HG02852 (cell line): ENCODE results near the gene HDAC6.
"Not testable (repeated sequence)": the region's sequence is repeated elsewhere in the genome, so short reads cannot be mapped to it uniquely, and the experiment has no call there.

Experiments
- ATAC-seq: cut with Tn5 transposase; IDR thresholded peaks from one replicate; pipeline ENCODE4 v1.9.1; 2021; ENCODE audit warnings: mild to moderate bottlenecking, moderate library complexity; ENCODE audit not compliant: unreplicated experiment

The HDAC6 gene

DNA sequence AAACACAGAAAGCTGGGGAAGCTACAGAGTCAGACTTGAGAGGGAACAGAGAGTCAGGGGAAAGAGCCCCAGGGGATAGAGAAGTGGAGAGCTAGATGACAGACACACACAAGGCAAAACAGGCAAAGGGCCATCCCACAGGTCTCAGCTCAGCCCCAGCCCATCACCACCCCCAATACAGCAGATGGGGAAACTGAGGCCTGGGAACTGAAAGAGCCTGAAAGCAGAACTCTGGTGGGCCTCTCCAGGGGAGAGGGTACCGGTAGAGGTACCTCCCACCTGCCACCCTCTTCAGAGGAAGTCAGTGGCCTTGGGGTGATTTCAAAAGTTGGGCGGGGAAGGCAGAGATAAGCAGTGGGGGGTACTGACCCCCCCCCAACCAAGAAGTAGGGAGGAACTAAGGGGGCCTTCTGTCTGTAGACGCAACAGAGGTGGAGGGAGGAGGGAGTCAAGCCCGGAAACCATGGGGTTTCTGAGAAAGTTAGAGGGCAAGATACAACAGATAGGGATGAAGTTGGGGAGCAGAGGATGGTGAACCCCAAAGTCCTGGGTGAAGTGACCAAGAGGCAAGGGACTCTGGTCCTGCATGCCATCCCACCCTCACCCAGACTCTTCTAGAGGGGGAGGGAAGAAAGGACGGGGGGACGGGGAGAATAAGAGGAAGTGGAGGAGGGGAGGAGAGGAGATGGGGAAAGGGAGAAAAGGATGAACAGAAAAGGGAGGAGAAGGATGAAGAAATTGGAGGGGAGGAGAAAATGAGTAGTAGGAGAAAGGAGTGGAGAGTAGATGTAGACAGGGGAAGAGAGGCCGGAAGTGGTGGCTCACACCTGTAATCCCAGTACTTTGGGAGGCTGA is 12.3 kb upstream of the HDAC6 start:
- no peak for ATAC-seq

DNA sequence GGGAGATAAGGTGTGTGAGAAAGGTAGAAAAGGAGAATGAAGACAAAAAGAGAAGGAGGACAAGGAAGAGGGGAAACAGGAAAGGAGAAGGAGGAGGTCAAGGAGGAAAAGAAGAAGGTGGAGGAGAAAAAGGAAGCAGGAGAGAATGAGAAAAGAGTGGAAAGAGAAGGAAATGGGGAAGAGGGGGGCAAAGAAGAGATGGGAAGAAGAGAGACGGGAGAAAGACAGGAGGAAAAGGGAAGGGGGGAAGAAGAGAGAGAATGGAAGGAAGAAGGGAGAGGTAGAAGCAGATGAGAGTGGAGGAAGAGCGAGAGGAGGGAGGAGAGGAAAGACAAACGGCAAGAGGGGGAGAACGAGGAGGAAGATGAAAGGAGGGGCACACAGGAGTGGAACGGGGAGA is 11.4 kb upstream of the HDAC6 start:
- ATAC-seq = no peak

DNA sequence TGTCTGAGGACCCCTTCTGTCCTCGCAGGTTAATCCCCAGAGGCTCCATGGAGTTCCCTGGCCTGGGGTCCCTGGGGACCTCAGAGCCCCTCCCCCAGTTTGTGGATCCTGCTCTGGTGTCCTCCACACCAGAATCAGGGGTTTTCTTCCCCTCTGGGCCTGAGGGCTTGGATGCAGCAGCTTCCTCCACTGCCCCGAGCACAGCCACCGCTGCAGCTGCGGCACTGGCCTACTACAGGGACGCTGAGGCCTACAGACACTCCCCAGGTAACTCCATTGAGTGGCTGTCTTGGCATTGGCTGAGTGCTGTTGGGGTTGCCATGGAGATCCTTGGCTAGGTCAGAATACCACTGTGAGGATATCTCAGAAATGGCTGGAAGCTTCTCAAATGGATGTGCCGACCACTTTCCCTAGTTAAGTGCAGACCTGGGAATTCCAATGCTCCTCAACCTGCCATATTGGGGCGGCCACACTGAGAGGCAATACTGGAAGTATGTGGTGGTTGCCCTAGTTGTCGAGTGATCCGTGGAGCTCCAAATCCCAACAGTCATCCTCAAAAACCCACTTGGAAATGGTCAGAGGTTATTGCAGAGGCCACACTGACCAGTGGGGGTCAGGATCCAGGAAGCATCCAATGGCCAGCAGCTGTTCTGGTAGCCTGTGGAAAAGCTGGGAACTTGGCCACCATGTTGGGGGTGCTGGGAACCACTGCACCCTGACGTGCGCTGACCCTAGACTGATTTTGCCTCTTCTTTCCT is 10.6 kb upstream of the HDAC6 start:
- ATAC-seq = no peak

DNA sequence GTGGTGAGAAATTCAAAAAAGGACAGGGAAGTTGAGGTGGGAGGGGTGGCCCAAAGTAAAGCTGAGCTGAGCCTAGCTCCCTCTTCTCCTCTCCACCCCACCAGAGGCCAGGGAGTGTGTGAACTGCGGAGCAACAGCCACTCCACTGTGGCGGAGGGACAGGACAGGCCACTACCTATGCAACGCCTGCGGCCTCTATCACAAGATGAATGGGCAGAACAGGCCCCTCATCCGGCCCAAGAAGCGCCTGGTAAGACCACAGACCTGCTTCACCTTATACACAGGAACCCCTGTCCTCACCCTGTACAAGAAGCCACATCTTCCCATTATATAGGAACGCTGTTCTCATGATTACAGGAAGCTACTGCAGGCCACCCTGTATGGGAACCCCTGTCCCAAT is 9.6 kb upstream of the HDAC6 start:
- no peak for ATAC-seq

DNA sequence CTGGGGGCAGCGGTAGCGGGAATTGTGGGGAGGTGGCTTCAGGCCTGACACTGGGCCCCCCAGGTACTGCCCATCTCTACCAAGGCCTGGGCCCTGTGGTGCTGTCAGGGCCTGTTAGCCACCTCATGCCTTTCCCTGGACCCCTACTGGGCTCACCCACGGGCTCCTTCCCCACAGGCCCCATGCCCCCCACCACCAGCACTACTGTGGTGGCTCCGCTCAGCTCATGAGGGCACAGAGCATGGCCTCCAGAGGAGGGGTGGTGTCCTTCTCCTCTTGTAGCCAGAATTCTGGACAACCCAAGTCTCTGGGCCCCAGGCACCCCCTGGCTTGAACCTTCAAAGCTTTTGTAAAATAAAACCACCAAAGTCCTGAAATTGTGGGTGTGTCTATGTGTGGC is 7.9 kb upstream of the HDAC6 start:
- no peak for ATAC-seq

DNA sequence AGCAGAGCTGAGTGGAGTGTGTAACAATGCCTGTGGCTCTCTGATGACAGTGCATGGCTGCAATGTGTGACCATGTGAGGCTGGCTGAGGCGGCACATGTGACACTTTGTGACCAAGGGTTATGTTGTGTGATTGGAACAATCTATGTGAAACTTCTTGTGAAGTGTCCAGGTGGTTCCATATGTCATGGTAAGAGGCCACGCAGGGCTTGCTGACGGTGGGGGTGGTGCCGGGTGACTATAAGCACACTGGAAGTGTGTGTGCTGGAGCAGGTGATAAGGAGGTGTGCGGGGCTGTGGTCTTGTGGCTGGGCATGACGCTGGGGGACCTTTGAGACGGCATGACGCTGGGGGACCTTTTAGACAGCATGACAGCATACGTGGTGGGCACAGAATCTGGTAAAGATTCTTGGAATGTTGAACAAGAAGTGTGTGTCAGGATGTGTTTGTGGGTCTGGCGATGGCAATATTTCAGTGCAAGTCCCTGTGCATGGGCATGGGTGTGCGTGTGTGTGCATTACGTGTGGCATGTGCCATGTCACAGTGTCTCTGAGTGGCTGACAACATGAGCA is 7.4 kb upstream of the HDAC6 start:
- no peak for ATAC-seq

DNA sequence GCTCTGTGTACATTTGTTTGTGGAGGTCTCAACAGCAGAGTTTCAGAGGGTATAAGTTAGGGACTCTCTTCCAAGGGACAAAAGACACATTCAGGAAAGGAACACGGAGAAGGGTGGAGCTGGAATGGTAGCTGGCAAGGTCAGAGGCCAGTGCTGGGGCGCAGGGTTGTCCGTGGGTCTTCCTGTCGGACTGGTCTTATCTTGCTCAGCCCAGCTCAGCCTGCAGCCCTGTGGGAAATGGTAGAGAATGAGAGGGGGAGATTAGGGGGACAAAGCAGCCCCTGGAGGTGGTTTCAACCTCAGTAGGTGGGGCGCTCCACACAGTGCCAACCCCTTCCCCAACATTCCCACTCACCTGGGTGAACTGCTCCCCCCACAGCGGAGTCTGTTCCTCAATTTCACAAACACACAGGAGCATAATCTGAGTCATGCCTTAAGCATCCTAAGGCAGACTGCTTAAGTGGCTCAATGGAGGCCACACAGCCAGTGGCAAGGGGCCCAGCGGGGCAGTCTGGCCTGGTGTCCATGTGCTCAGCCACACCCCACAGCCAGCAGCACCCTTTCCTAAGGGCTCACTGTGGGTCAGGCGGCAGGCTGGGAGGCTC is 6.9 kb upstream of the HDAC6 start:
- no peak for ATAC-seq

DNA sequence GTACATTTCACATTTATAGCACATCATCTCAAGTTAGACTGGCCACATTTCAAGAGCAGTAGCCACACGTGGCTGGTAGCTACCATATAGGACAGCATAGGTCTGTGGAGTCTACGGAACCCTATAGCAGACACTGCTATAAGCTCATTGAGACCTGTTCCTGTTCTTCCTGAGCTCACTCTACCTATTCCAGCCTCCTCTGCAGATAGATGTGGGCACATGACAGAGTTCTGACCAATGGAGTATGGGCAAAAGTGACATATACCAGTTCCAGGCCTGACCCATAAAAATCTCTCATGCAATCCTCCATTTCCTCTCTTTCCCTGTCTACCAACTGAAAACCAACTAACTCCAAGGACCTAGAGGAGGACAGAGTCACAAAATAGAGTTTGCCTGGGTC is 3.5 kb upstream of the HDAC6 start:
- no peak for ATAC-seq

DNA sequence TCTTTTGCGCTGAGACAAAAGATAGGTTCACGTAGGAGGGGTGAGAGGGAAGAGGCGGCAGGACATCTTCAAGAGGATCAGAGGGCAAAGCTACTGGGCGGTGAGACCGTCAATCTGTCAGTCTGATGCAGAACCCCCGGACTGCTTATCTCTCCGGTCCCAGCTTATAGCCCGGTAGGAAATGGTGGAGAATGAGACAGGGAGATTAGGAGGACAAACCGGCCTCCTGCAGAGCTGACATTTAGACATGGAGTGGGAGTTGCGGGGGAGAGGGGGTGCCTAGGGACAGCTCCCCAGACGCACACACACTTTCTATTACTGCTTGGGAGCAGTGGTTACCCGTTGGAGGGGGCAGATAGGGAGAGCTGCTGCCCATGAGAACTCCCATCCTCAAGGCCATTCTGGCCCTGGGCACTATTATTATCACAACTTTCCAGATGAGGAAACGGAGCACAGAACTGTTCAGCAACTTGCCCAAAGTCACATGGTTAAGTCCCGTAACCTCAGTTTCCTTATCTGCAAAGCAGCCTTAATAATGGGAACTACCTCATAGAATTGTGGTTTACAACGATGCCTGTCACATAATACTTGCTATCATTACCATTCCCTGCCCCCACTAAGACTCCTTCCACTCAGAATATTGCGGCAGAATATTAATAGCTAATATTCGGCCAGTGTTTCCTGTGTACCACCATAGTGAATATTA is 1.1 kb upstream of the HDAC6 start:
- no peak for ATAC-seq

DNA sequence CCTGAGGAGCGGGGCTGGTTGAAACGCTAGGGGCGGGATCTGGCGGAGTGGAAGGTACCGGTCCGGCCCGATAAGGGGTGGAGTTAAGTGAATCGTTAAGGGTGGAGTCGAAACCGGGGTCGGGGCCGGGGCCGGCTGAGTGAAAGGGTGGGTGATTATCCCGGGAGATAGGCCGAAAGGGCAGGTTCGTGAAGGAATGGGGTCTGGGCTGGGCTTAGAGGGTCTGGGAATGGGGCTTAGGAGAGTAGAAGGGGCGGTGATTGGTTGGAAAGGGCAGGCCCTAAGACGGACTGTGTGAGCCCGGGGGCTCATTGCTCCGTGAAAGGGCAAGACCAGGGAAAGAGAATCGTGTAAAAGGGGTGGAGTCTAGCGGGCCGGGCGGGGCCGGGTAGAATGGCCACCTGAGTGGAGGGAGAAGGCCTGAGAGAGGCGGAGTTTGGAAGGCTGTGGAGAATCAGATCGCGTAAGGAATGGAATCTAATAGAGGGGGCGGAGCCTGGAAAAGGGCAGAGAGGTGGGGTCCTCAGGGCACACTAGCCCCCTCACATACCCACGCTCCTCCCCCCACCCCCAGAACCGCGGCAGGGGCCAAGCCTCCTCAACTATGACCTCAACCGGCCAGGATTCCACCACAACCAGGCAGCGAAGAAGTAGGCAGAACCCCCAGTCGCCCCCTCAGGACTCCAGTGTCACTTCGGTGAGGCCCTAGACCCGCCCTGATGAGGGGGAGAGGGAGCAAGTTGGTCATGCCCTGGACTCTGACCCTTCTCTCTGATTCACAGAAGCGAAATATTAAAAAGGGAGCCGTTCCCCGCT is 430 bp downstream of the HDAC6 start:
- peak; percentile 41 for ATAC-seq

DNA sequence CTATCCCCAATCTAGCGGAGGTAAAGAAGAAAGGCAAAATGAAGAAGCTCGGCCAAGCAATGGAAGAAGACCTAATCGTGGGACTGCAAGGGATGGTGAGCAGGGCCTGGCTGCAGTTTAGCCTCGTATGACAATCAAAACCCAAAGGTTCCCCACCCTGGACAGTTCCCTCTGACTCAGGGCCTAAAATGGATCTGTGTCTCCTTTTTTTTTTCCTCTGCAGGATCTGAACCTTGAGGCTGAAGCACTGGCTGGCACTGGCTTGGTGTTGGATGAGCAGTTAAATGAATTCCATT is 986 bp downstream of the HDAC6 start:
- no peak for ATAC-seq

DNA sequence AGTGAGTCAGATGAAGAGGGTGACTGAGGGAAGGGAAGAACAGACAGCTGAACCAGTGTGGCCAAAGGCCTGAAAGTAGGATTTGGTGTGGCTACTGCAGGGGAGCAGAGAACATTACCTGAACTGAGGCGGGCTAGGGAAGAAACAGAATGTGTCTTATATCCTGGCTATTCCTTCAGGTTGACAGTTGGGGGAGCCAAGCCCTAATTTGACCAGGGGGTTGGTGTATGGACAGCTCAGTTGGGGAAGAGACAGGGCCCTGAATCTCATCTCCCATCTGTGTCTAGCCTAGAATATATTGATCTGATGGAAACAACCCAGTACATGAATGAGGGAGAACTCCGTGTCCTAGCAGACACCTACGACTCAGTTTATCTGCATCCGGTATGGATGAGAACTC is 4.2 kb downstream of the HDAC6 start:
- ATAC-seq = no peak

DNA sequence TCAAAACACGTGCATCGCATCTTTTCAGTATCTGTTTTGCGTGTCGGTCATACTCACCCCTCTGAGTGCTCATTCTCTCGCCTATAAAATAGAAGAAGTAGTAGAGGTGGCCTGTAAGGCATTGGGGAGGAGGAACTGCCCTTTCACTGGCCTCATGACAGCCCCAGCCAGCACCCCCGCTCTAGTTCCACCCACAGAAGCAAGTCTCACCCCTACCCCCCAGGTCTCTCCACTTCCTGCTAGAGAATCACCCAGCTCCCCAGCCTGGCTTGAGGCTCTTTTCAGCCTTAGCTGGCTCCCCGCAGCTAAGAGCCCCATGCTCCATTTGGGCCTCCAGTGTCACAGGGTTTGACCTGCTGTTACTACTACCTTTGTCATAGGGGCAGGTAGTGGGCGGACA is 11.8 kb downstream of the HDAC6 start:
- no peak for ATAC-seq

DNA sequence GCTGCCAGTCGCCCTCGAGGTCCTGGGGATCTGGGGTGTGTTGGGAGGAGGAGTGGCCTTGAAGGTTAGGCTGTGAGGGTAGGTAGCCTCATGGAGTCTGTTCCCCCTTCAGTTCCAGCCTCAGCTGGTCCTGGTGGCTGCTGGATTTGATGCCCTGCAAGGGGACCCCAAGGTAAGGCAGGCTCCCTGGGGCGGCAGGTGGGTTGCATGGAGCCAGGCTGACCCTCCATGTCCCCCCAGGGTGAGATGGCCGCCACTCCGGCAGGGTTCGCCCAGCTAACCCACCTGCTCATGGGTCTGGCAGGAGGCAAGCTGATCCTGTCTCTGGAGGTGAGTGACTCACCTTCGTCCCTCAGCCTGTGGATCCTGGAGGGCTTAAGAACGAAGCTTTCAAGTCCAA is 12.9 kb downstream of the HDAC6 start:
- no peak for ATAC-seq

DNA sequence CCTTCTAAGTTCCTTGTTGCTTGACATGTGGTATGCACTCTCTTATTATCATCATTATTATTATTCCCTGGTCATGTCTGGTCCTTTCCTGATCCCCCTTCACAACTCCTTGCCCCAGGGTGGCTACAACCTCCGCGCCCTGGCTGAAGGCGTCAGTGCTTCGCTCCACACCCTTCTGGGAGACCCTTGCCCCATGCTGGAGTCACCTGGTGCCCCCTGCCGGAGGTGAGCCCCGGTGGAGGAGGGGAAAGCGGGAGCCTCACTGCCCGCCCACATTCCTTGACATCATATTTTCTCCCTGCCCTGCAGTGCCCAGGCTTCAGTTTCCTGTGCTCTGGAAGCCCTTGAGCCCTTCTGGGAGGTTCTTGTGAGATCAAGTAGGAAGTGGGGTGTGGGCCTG is 13.4 kb downstream of the HDAC6 start:
- no peak for ATAC-seq

DNA sequence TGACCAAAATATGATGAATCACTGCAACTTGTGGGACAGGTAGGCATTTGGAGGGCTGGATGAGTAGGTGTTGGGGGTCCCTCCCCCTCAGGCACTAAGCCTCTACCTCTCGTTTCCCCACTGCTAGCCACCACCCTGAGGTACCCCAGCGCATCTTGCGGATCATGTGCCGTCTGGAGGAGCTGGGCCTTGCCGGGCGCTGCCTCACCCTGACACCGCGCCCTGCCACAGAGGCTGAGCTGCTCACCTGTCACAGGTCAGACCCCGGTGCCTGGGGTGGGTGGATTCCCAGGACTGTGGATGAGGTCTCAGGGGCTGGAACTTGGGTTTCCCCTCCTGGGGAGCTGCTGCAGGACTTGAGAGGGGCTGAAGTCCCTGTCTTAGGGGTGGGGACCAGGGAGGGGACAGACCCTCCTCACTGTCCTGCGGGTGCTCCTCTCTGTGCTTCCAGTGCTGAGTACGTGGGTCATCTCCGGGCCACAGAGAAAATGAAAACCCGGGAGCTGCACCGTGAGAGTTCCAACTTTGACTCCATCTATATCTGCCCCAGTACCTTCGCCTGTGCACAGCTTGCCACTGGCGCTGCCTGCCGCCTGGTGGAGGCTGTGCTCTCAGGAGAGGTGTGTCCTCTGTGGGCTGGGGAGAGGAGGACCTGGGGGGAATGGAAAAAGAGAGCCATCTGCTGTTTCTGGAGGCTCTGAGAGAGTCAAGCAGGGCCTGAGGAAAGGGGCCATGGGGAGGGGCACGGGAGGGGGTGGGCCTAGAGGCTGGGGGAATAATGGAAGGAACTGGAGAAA is 14.3 kb downstream of the HDAC6 start:
- no peak for ATAC-seq

DNA sequence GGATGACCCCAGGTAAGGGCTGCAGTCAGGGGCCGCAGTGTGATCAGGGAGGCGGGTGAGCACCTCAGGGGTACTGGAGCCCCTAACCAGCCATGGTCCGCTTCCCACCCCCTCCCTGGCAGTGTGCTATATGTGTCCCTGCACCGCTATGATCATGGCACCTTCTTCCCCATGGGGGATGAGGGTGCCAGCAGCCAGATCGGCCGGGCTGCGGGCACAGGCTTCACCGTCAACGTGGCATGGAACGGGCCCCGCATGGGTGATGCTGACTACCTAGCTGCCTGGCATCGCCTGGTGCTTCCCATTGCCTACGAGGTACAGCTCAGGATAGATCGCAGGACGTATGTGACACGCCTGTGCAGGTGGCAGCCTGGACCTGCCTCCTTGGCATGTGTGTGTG is 16.2 kb downstream of the HDAC6 start:
- ATAC-seq = no peak

DNA sequence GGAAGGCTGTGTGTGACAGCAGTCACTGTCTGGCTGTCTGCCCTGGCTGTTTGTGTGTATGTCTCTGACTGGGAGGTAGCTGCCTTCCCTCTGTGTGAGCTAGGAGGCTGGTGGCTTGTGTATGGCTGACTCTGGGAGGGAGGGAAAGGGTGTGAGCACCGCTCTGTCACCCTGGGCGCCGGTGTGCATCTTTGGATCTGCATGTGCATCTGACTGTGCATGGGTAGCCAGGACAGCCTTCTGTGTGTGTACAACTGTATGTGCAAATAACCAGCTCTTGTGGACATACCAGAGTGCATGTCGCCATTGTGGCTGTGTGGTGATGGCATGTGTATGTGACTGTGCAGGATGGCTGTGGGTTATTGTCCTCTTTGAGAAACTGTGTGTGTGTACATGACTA is 17.0 kb downstream of the HDAC6 start:
- no peak for ATAC-seq

DNA sequence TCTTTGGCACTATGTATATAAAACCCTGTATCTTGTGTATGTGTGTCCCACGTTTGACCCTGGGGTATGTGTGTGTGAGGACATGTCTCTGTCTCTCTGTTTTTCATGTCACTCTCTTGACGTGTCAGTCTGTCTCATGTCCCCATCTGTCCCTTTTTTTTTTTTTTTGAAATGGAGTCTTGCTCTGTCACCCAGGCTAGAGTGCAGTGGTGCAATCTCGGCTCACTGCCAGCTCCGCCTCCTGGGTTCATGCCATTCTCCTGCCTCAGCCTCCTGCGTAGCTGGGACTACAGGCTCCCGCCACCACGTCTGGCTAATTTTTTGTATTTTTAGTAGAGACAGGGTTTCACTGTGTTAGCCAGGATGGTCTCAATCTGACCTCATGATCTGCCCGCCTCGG is 17.5 kb downstream of the HDAC6 start:
- ATAC-seq = not testable (repeated sequence)

DNA sequence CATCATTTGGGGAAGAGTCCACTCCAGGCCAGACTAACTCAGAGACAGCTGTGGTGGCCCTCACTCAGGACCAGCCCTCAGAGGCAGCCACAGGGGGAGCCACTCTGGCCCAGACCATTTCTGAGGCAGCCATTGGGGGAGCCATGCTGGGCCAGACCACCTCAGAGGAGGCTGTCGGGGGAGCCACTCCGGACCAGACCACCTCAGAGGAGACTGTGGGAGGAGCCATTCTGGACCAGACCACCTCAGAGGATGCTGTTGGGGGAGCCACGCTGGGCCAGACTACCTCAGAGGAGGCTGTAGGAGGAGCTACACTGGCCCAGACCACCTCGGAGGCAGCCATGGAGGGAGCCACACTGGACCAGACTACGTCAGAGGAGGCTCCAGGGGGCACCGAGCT is 21.2 kb downstream of the HDAC6 start:
- ATAC-seq = no peak
